ENCODE measurements around the gene LURAP1L.

LURAP1L gene

GRCh38 chr9:12774861-12775678, at the start of gene LURAP1L:
Gene LURAP1L, plus strand, starts transcription at chr9:12775020. Its CDS starts 696 bp downstream, at chr9:12775716.
- DNase-seq (ENCODE audit: low read depth): peak; percentile 43

- DNase-seq (ENCODE audit: low read depth): no peak
Measured at GRCh38 chr9:12726795-12727194, 48.0 kb upstream of the LURAP1L start.

- no peak for DNase-seq (ENCODE audit: low read depth)
Measured at GRCh38 chr9:12730198-12730597, 44.6 kb upstream of the LURAP1L start.

- DNase-seq (ENCODE audit: low read depth): no peak
Measured at GRCh38 chr9:12730927-12731326, 43.9 kb upstream of the LURAP1L start.

- DNase-seq (ENCODE audit: low read depth): no peak
Measured at GRCh38 chr9:12732971-12733370, 41.8 kb upstream of the LURAP1L start.

- no peak for DNase-seq (ENCODE audit: low read depth)
Measured at GRCh38 chr9:12735665-12736064, 39.2 kb upstream of the LURAP1L start.

GRCh38 chr9:12737871-12738270, 36.9 kb upstream of the LURAP1L start:
- DNase-seq (ENCODE audit: low read depth): no peak

GRCh38 chr9:12739014-12739652, 35.7 kb upstream of the LURAP1L start:
- no peak for DNase-seq (ENCODE audit: low read depth)

GRCh38 chr9:12740845-12741244, 34.0 kb upstream of the LURAP1L start:
- DNase-seq (ENCODE audit: low read depth): no peak

GRCh38 chr9:12748016-12748415, 26.8 kb upstream of the LURAP1L start:
- DNase-seq (ENCODE audit: low read depth): no peak

- no peak for DNase-seq (ENCODE audit: low read depth)
Measured at GRCh38 chr9:12748954-12749353, 25.9 kb upstream of the LURAP1L start.

- DNase-seq (ENCODE audit: low read depth): no peak
Measured at GRCh38 chr9:12753931-12754330, 20.9 kb upstream of the LURAP1L start.

GRCh38 chr9:12759761-12760160, 15.1 kb upstream of the LURAP1L start:
- no peak for DNase-seq (ENCODE audit: low read depth)

- no peak for DNase-seq (ENCODE audit: low read depth)
Measured at GRCh38 chr9:12760758-12761157, 14.1 kb upstream of the LURAP1L start.

- no peak for DNase-seq (ENCODE audit: low read depth)
Measured at GRCh38 chr9:12764150-12764549, 10.7 kb upstream of the LURAP1L start.

- DNase-seq (ENCODE audit: low read depth): no peak
Measured at GRCh38 chr9:12765088-12765798, 9.6 kb upstream of the LURAP1L start.

- no peak for DNase-seq (ENCODE audit: low read depth)
Measured at GRCh38 chr9:12766357-12766756, 8.5 kb upstream of the LURAP1L start.

- no peak for DNase-seq (ENCODE audit: low read depth)
Measured at GRCh38 chr9:12770261-12770660, 4.6 kb upstream of the LURAP1L start.

- peak; percentile 34 for DNase-seq (ENCODE audit: low read depth)
Measured at GRCh38 chr9:12771891-12772290, 2.9 kb upstream of the LURAP1L start.

- DNase-seq (ENCODE audit: low read depth): no peak
Measured at GRCh38 chr9:12773562-12773961, 1.3 kb upstream of the LURAP1L start.

GRCh38 chr9:12775679-12776512, 1.1 kb downstream of the LURAP1L start:
- DNase-seq (ENCODE audit: low read depth): peak; percentile 17

GRCh38 chr9:12776513-12777055, 1.8 kb downstream of the LURAP1L start:
- DNase-seq (ENCODE audit: low read depth): peak; percentile 62

Measured in non-pigmented ciliary epithelial cell (primary cell).